ENCODE data around the gene ZNF277. TPM values are rescaled to one million over a fixed set of nuclear protein-coding genes. Genes with fewer than 3 reads are reported as not detected.

The ZNF277 gene
- polyA plus RNA-seq, 1 donor (not counting 4 experiments of a cell fraction or from before 2014, with no cell fraction given), result 20.2 TPM

GRCh38 chr7:112283382-112283910, 77.0 kb downstream of the ZNF277 start:
- H3K4me3 ChIP-seq (ENCODE audit: control insufficient read depth in 2 of 3, extremely low read depth in 1 of 3, insufficient read depth in 2 of 3, low read depth in 1 of 3, low read length in 3 of 3), result no peak overlapping the region
- no peaks in the 10 kb centered on the region for H3K79me2 ChIP-seq (ENCODE audit: control insufficient read depth, insufficient read depth, low read length)
- H3K9ac ChIP-seq (ENCODE audit: control insufficient read depth, extremely low read depth, insufficient read depth, low read length), result no peak overlapping the region
- dilution Hi-C loops (cut with MboI; ENCODE audit: extremely low pct_ligation_motif_present, low sequenced_read_pairs), result no loop called here
- H3K27ac ChIP-seq (ENCODE audit: control insufficient read depth, insufficient read depth, low read length), result no peak overlapping the region
- H2AFZ ChIP-seq (ENCODE audit: control insufficient read depth, low read length), result no peak overlapping the region
- no peaks in the 10 kb centered on the region for H3K36me3 ChIP-seq (ENCODE audit: control insufficient read depth in 2 of 2, extremely low read depth in 1 of 2, insufficient read depth in 2 of 2, low read length in 2 of 2)
- no peaks in the 10 kb centered on the region for H3K9me3 ChIP-seq (ENCODE audit: control insufficient read depth, low read depth, low read length)
- DNase-seq (ENCODE audit: low read depth, low spot score) (no peak), FAIRE-seq (no peak)
- H3K4me1 ChIP-seq (ENCODE audit: control insufficient read depth, extremely low read depth, insufficient read depth, low read length), result no peaks in the 10 kb centered on the region
- no peaks in the 10 kb centered on the region for H4K20me1 ChIP-seq (ENCODE audit: control insufficient read depth, extremely low read depth, insufficient read depth, low read length)
- no peak for TF ChIP-seq EZH2 (IDR thresholded peaks at IDR 0.05; ENCODE audit: low read length)
- no peaks in the 10 kb centered on the region for H3K9me1 ChIP-seq (ENCODE audit: control insufficient read depth, extremely low read depth, insufficient read depth, low read length)
- H3K4me2 ChIP-seq (ENCODE audit: control insufficient read depth, extremely low read depth, insufficient read depth, low read depth, low read length), result no peak overlapping the region
- no peaks in the 10 kb centered on the region for H3K27me3 ChIP-seq (ENCODE audit: control insufficient read depth, extremely low read depth, insufficient read depth, low read length)

- Histone ChIP-seq H3K9me1 (ENCODE audit: control insufficient read depth, extremely low read depth, insufficient read depth, low read length) (no peaks in the 10 kb centered on the region), H3K36me3 (ENCODE audit: control insufficient read depth in 2 of 2, extremely low read depth in 1 of 2, insufficient read depth in 2 of 2, low read length in 2 of 2) (no peaks in the 10 kb centered on the region), H3K4me1 (ENCODE audit: control insufficient read depth, extremely low read depth, insufficient read depth, low read length) (peaks cover 9% of the 10 kb centered on the region), H3K4me3 (ENCODE audit: control insufficient read depth in 2 of 3, extremely low read depth in 1 of 3, insufficient read depth in 2 of 3, low read depth in 1 of 3, low read length in 3 of 3) (no peak overlapping the region), H3K9ac (ENCODE audit: control insufficient read depth, extremely low read depth, insufficient read depth, low read length) (no peak overlapping the region), H3K4me2 (ENCODE audit: control insufficient read depth, extremely low read depth, insufficient read depth, low read depth, low read length) (no peak overlapping the region), H3K27ac (ENCODE audit: control insufficient read depth, insufficient read depth, low read length) (no peak overlapping the region), H2AFZ (ENCODE audit: control insufficient read depth, low read length) (no peak overlapping the region), H3K9me3 (ENCODE audit: control insufficient read depth, low read depth, low read length) (no peaks in the 10 kb centered on the region), H4K20me1 (ENCODE audit: control insufficient read depth, extremely low read depth, insufficient read depth, low read length) (no peaks in the 10 kb centered on the region), H3K79me2 (ENCODE audit: control insufficient read depth, insufficient read depth, low read length) (no peaks in the 10 kb centered on the region), H3K27me3 (ENCODE audit: control insufficient read depth, extremely low read depth, insufficient read depth, low read length) (no peaks in the 10 kb centered on the region)
- DNase-seq (ENCODE audit: low read depth, low spot score) (no peak), FAIRE-seq (no peak)
- TF ChIP-seq EZH2 (IDR thresholded peaks at IDR 0.05; ENCODE audit: low read length), result no peak
- TF ChIP-seq CTCF (optimal IDR thresholded peaks at IDR 0.05 in 1 of 3, IDR thresholded peaks at IDR 0.05 in 1 of 3, conservative IDR thresholded peaks at IDR 0.05 in 1 of 3; ENCODE audit: extremely low read depth in 1 of 3, insufficient read depth in 2 of 3, low read length in 3 of 3), result no peak
- dilution Hi-C loops (cut with MboI; ENCODE audit: extremely low pct_ligation_motif_present, low sequenced_read_pairs), result no loop called here
These were observed 80.0 kb downstream of the ZNF277 start for GRCh38 chr7:112286250-112287086.
